SK-N-SH (cell line): ENCODE results near the gene SCO2.

Experiments
- TAF1 ChIP-seq: IDR thresholded peaks from 2 replicates; pipeline ENCODE4 v1.6.1; 2012; ENCODE audit warnings: low read depth, mild to moderate bottlenecking, low read length, moderate library complexity, borderline replicate concordance
- TCF12 ChIP-seq: IDR thresholded peaks from 2 replicates; pipeline ENCODE4 v1.4.0; 2012

DNA sequence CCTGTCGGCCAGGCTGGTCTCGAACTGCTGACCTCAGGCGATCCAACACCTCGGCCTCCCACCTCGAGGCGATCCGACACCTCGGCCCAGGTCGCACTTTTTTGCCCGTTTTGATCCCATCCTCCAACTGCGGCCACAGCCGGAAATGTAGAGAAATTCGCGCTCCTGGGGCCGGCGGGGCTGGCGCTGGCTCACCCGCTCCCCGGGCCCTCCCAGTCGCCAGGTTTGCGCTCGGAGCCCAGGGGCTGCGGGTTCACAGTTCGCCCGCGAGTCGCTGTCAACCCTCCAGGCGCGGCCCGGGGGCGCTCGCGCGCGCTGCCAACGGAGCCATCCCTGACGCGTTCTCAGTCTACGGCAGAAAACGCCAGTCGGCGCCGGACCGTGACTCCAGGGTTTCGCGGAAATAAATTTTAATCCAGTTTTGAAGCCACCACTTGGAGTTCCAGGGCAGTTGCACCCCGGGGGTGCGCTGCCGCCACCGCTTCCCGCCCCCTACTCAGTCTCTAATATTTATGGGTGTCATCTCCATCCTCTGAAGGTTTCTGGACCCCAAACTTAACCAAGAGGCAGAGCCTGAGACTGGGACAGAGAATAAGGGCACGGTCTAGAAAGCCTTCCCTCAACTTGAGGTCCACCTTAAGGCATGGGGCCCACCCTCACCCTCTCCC, 18.8 kb upstream of the SCO2 start:
- no peak for TF ChIP-seq TCF12
- no peak for TF ChIP-seq TAF1
